Sigmoid colon (tissue), 3 donors: ENCODE data around the gene GBX1.

Experiments used
- POLR2A ChIP-seq, 2 donors: fragments of 450-650 bp; IDR thresholded peaks; one replicate each; pipeline ENCODE4 v1.6.1; 2016; ENCODE audit warnings: antibody characterized with exemption in 2 of 2, mild to moderate bottlenecking in 2 of 2, moderate library complexity in 2 of 2
- TF ChIP-seq, protein P1 (sequence below), 4 experiments: fragments of 450-650 bp in 3 of 4; fragments of 200-600 bp in 1 of 4; IDR thresholded peaks; one replicate each; pipeline ENCODE4 v1.5.1; 2016 to 2019; ENCODE audit warnings: antibody characterized with exemption in 4 of 4, mild to moderate bottlenecking in 3 of 4, moderate library complexity in 2 of 4

DNA sequence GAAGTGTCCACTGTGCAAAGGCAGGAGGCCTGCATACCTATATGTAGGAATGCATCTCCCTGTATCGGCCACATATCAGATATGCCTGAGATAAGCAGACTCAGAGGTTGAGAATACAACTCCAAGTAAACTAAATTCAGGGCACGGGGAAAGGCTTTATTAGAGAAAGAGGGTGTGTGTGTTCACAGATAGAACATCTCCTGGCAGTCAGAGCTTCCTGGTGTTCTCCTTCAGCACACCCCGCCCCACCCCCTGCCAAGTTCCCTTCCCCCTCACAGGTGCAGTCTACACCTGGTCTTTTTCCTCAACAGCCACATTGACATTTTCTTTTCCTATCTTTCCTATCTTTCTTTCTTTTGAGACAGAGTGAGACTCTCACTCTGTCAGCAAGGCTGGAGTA, 17.1 kb downstream of the GBX1 start:
- TF ChIP-seq, protein P1, sequence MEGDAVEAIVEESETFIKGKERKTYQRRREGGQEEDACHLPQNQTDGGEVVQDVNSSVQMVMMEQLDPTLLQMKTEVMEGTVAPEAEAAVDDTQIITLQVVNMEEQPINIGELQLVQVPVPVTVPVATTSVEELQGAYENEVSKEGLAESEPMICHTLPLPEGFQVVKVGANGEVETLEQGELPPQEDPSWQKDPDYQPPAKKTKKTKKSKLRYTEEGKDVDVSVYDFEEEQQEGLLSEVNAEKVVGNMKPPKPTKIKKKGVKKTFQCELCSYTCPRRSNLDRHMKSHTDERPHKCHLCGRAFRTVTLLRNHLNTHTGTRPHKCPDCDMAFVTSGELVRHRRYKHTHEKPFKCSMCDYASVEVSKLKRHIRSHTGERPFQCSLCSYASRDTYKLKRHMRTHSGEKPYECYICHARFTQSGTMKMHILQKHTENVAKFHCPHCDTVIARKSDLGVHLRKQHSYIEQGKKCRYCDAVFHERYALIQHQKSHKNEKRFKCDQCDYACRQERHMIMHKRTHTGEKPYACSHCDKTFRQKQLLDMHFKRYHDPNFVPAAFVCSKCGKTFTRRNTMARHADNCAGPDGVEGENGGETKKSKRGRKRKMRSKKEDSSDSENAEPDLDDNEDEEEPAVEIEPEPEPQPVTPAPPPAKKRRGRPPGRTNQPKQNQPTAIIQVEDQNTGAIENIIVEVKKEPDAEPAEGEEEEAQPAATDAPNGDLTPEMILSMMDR (IDR thresholded peaks at IDR 0.05), result no peak
- TF ChIP-seq POLR2A (IDR thresholded peaks at IDR 0.05), result no peak
